HCT116 (cell line): ENCODE results near the gene ARAP1. TPM values are rescaled to one million over a fixed set of nuclear protein-coding genes. Genes with fewer than 3 reads are reported as not detected.

Experiments used
- ATAC-seq: fragments of 200-7000 bp; cut with Tn5 transposase; 2 replicates; pipeline ENCODE4 v1.9.1; 2020; ENCODE audit warnings: mild to moderate bottlenecking, moderate library complexity
- BruUV-seq: library from RNA; stranded (reverse); fragments of 400-500 nt; replicated peaks from 2 replicates; lab custom pipeline; 2021; lab: Mats Ljungman, UMichigan
- CTCF ChIA-PET: fragments of 300-600 bp; sonication (Branson Sonifier 250); formaldehyde crosslinking; loops from one replicate; lab custom pipeline; 2021; ENCODE audit warnings: antibody characterized with exemption; lab: Charles Lee
- POLR2A ChIA-PET: fragments of 300-600, 350-600 bp; sonication (Branson Sonifier 250); formaldehyde crosslinking; loops from one replicate; lab custom pipeline; 2021; ENCODE audit warnings: antibody characterized with exemption; lab: Charles Lee
- RAD21 ChIA-PET, 2 experiments: fragments of 300-600 bp; sonication (Branson Sonifier 250); formaldehyde crosslinking; loops; one replicate each; lab custom pipeline; 2023; ENCODE audit warnings: low total read pairs in 2 of 2; ENCODE audit not compliant: uncharacterized antibody in 2 of 2, unreplicated experiment in 2 of 2, low non-redundant PET in 1 of 2; lab: Charles Lee
- DNase-seq: peaks from one replicate; pipeline ENCODE4 v3.0.0-alpha.2; 2010; ENCODE audit warnings: low read depth, low spot score
- H2AFZ ChIP-seq: fragments of 200-600 bp; shearing (Covaris generic), sonication (generic); 2 replicates; pipeline ENCODE4 v1.6.1; 2017; ENCODE audit warnings: low read depth, mixed run types, mixed read lengths, antibody characterized with exemption, low read length; ENCODE audit not compliant: poor library complexity, severe bottlenecking
- H3K27ac ChIP-seq: 2 replicates; pipeline ENCODE4 v1.5.1; 2012; ENCODE audit warnings: low read depth, low read length
- H3K27me3 ChIP-seq: fragments of 200-600 bp; sonication (generic); 2 replicates; pipeline ENCODE4 v1.6.1; 2016; ENCODE audit warnings: mixed run types, low read length, mixed read lengths; ENCODE audit not compliant: insufficient read depth
- H3K36me3 ChIP-seq, 2 experiments: fragments of 200-500 bp in 1 of 2; fragments of 200-600 bp in 1 of 2; sonication (Bioruptor generic) in 1 of 2; sonication (generic) in 1 of 2; 2 replicates each; pipeline versions ENCODE4 v1.5.1 to v1.6.1; 2014 to 2016; ENCODE audit warnings: low read length in 2 of 2, inconsistent platforms in 1 of 2, mixed read lengths in 1 of 2, mixed run types in 1 of 2; ENCODE audit not compliant: insufficient read depth in 2 of 2, control insufficient read depth in 1 of 2
- H3K4me1 ChIP-seq, 2 experiments: fragments of 200-600 bp in 1 of 2; sonication (generic) in 1 of 2; 2 replicates each; pipeline versions ENCODE4 v1.5.1 to v1.6.1; 2012 to 2017; ENCODE audit warnings: low read length in 2 of 2, inconsistent platforms in 1 of 2, mild to moderate bottlenecking in 1 of 2, mixed read lengths in 1 of 2, mixed run types in 1 of 2, moderate library complexity in 1 of 2; ENCODE audit not compliant: insufficient read depth in 2 of 2, control insufficient read depth in 1 of 2
- H3K4me2 ChIP-seq: fragments of 200-600 bp; sonication (generic); 2 replicates; pipeline ENCODE4 v1.6.1; 2017; ENCODE audit warnings: mixed run types, low read length, mixed read lengths
- H3K4me3 ChIP-seq, 2 experiments: fragments of 200-600 bp in 1 of 2; sonication (generic) in 1 of 2; replicated peaks in 1 of 2; 2 replicates each; pipeline ENCODE4 v1.5.1; 2011 to 2016; ENCODE audit warnings: low read length in 2 of 2, control low read depth in 1 of 2, low read depth in 1 of 2, mild to moderate bottlenecking in 1 of 2, mixed read lengths in 1 of 2, mixed run types in 1 of 2
- H3K79me2 ChIP-seq: fragments of 200-600 bp; sonication (generic); 2 replicates; pipeline ENCODE4 v1.6.1; 2017; ENCODE audit warnings: mild to moderate bottlenecking, mixed run types, low read length, moderate library complexity, mixed read lengths; ENCODE audit not compliant: insufficient read depth
- H3K9ac ChIP-seq: fragments of 200-600 bp; sonication (generic); 2 replicates; pipeline ENCODE4 v1.6.1; 2016; ENCODE audit warnings: low read length, mixed read lengths
- H3K9me2 ChIP-seq: fragments of 200-600 bp; sonication (generic), shearing (Covaris generic); 2 replicates; pipeline ENCODE4 v1.6.1; 2017; ENCODE audit warnings: mixed run types, mild to moderate bottlenecking, moderate library complexity; ENCODE audit not compliant: insufficient read depth
- H3K9me3 ChIP-seq, 2 experiments: fragments of 200-500 bp in 1 of 2; fragments of 200-600 bp in 1 of 2; sonication (Bioruptor generic) in 1 of 2; sonication (generic) in 1 of 2; 2 replicates each; pipeline ENCODE4 v1.6.1; 2014 to 2017; ENCODE audit warnings: low read length in 2 of 2, mixed read lengths in 2 of 2, inconsistent platforms in 1 of 2, low read depth in 1 of 2, mild to moderate bottlenecking in 1 of 2, mixed run types in 1 of 2, moderate library complexity in 1 of 2; ENCODE audit not compliant: control insufficient read depth in 1 of 2, insufficient read depth in 1 of 2
- H4K20me1 ChIP-seq: fragments of 200-600 bp; sonication (generic), shearing (Covaris generic); 2 replicates; pipeline ENCODE4 v1.6.1; 2017; ENCODE audit warnings: mixed run types, mild to moderate bottlenecking, moderate library complexity; ENCODE audit not compliant: insufficient read depth
- CBX3 ChIP-seq: IDR thresholded peaks from 2 replicates; pipeline ENCODE4 v1.6.1; 2012; ENCODE audit warnings: low read depth
- EGR1 ChIP-seq: IDR thresholded peaks from 2 replicates; pipeline ENCODE4 v1.6.1; 2012; ENCODE audit warnings: low read depth
- ELF1 ChIP-seq: IDR thresholded peaks from 2 replicates; pipeline ENCODE4 v1.6.1; 2012; ENCODE audit warnings: low read depth, borderline replicate concordance
- EZH2 ChIP-seq: fragments of 200-600 bp; sonication (generic); IDR thresholded peaks from 2 replicates; pipeline ENCODE4 v1.6.1; 2017; ENCODE audit warnings: antibody characterized with exemption, mixed run types
- EZH2phosphoT487 ChIP-seq: fragments of 200-600 bp; IDR thresholded peaks from 2 replicates; pipeline ENCODE4 v1.6.1; 2018; ENCODE audit warnings: antibody characterized with exemption, borderline replicate concordance
- FOSL1 ChIP-seq: IDR thresholded peaks from 2 replicates; pipeline ENCODE4 v1.6.1; 2012; ENCODE audit warnings: low read depth
- JUND ChIP-seq: IDR thresholded peaks from 2 replicates; pipeline ENCODE4 v1.6.1; 2012
- POLR2A ChIP-seq: IDR thresholded peaks from 2 replicates; pipeline ENCODE4 v1.7.0; 2011; ENCODE audit warnings: borderline replicate concordance; ENCODE audit not compliant: insufficient read depth, insufficient read length; ENCODE audit errors: extremely low read depth
- SIN3A ChIP-seq: IDR thresholded peaks from 2 replicates; pipeline ENCODE4 v1.6.1; 2012; ENCODE audit warnings: low read depth
- SP1 ChIP-seq: IDR thresholded peaks from 2 replicates; pipeline ENCODE4 v1.6.1; 2012; ENCODE audit warnings: low read depth
- TCF7L2 ChIP-seq: IDR thresholded peaks from 2 replicates; pipeline ENCODE4 v1.7.0; 2011; ENCODE audit warnings: borderline replicate concordance, inconsistent platforms; ENCODE audit not compliant: insufficient read depth, insufficient read length; ENCODE audit errors: extremely low read depth
- YY1 ChIP-seq: IDR thresholded peaks from 2 replicates; pipeline ENCODE4 v1.6.1; 2011; ENCODE audit warnings: low read length, low read depth, moderate library complexity, mild to moderate bottlenecking; ENCODE audit not compliant: insufficient replicate concordance; ENCODE audit errors: extremely low read depth
- ZFX ChIP-seq: fragments of 450-650 bp; IDR thresholded peaks from 2 replicates; pipeline ENCODE4 v1.6.1; 2017
- ZNF274 ChIP-seq: fragments of 200-500 bp; sonication (Bioruptor generic); IDR thresholded peaks from 2 replicates; pipeline ENCODE4 v1.6.1; 2014; ENCODE audit warnings: mild to moderate bottlenecking, low read depth, low read length, inconsistent platforms
- intact Hi-C: fragments of 100-400 bp; cut with micrococcal nuclease; formaldehyde crosslinking; loops from 2 replicates; pipeline ENCODE4 v1.10.0; 2022
- total RNA-seq: library from RNA; stranded (reverse); gene quantifications from one replicate; pipeline ENCODE4 v1.2.1, GENCODE V29; 2021; ENCODE audit not compliant: unreplicated experiment
- TF ChIP-seq, protein P1 (sequence below), 3 experiments: fragments of 200-600 bp in 1 of 3; sonication (generic) in 1 of 3; IDR thresholded peaks in 2 of 3; conservative IDR thresholded peaks in 1 of 3; 2 replicates each; pipeline ENCODE4 v1.5.1; 2012 to 2017; ENCODE audit warnings: low read depth in 2 of 3, low read length in 2 of 3, antibody characterized with exemption in 1 of 3, borderline replicate concordance in 1 of 3, control low read depth in 1 of 3, mild to moderate bottlenecking in 1 of 3, mixed read lengths in 1 of 3, mixed run types in 1 of 3, moderate library complexity in 1 of 3; ENCODE audit not compliant: insufficient read depth in 1 of 3
- TF ChIP-seq, protein P2 (sequence below): IDR thresholded peaks from 2 replicates; pipeline ENCODE4 v1.6.1; 2012
- TF ChIP-seq, protein P3 (sequence below): IDR thresholded peaks from 2 replicates; pipeline ENCODE4 v1.6.1; 2012; ENCODE audit warnings: low read depth
- TF ChIP-seq, protein P4 (sequence below): IDR thresholded peaks from 2 replicates; pipeline ENCODE4 v1.6.1; 2011; ENCODE audit warnings: mild to moderate bottlenecking, low read length, moderate library complexity; ENCODE audit not compliant: insufficient replicate concordance; ENCODE audit errors: extremely low read depth
- TF ChIP-seq, protein P5 (sequence below): IDR thresholded peaks from 2 replicates; pipeline ENCODE4 v1.6.1; 2012

ARAP1 gene
- total RNA-seq, 1 experiment from 2014 or later: 57.4 TPM

DNA sequence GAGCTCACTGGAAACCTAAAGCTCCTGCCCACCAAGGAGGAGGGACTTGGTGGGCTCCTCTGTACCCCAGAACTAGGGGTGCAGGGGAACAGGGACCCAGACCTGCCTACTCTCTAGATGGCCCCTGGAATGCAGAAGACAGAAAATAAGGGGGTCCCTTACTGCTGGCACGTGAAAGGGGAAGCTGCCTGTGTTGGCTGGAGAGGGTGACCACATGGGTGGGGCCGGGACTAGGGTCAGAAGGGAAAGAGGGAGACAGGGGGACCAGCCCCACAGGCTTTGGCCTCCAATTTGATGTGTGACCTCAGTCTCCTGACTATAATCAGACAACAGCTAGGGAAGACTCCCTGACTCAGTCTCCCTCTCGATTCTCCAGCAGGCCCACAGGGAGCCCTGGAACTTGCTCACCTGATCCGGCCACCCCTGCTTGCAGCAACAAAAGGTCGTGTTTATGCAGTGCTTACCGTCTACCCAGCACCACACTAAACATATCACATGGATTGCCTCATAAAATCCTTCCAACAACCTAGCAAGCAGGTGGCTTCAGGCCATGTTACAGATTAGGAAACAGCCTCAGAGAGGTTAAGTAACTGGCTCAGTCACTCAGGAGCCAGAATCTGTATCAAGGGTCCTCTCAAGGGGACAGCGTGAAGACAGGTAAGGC lies 10.2 kb downstream of the ARAP1 start:
- ChIA-PET POLR2A (no interaction called here), RAD21 (interaction anchor here in 1 of 2 experiments (0.5 to 0.7 kb wide), 2 partner anchors 45 to 565 kb away, joined by 3 read pairs; no protein-coding TSS in a partner anchor), CTCF (no interaction called here)
- TF ChIP-seq CBX3: no peak
- TF ChIP-seq EZH2phosphoT487: no peak
- TF ChIP-seq, protein P1, sequence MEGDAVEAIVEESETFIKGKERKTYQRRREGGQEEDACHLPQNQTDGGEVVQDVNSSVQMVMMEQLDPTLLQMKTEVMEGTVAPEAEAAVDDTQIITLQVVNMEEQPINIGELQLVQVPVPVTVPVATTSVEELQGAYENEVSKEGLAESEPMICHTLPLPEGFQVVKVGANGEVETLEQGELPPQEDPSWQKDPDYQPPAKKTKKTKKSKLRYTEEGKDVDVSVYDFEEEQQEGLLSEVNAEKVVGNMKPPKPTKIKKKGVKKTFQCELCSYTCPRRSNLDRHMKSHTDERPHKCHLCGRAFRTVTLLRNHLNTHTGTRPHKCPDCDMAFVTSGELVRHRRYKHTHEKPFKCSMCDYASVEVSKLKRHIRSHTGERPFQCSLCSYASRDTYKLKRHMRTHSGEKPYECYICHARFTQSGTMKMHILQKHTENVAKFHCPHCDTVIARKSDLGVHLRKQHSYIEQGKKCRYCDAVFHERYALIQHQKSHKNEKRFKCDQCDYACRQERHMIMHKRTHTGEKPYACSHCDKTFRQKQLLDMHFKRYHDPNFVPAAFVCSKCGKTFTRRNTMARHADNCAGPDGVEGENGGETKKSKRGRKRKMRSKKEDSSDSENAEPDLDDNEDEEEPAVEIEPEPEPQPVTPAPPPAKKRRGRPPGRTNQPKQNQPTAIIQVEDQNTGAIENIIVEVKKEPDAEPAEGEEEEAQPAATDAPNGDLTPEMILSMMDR (IDR thresholded peaks at IDR 0.05 in 2 of 3, conservative IDR thresholded peaks at IDR 0.05 in 1 of 3; ENCODE audit: borderline replicate concordance in 1 of 3, insufficient read depth in 1 of 3, low read depth in 2 of 3, low read length in 2 of 3): no peak
- no peak for TF ChIP-seq ZNF274
- TF ChIP-seq ELF1: no peak
- TF ChIP-seq ZFX: no peak
- no peak for TF ChIP-seq EZH2
- no peak for TF ChIP-seq SP1
- TF ChIP-seq, protein P2, sequence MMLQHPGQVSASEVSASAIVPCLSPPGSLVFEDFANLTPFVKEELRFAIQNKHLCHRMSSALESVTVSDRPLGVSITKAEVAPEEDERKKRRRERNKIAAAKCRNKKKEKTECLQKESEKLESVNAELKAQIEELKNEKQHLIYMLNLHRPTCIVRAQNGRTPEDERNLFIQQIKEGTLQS: no peak
- TF ChIP-seq, protein P3, sequence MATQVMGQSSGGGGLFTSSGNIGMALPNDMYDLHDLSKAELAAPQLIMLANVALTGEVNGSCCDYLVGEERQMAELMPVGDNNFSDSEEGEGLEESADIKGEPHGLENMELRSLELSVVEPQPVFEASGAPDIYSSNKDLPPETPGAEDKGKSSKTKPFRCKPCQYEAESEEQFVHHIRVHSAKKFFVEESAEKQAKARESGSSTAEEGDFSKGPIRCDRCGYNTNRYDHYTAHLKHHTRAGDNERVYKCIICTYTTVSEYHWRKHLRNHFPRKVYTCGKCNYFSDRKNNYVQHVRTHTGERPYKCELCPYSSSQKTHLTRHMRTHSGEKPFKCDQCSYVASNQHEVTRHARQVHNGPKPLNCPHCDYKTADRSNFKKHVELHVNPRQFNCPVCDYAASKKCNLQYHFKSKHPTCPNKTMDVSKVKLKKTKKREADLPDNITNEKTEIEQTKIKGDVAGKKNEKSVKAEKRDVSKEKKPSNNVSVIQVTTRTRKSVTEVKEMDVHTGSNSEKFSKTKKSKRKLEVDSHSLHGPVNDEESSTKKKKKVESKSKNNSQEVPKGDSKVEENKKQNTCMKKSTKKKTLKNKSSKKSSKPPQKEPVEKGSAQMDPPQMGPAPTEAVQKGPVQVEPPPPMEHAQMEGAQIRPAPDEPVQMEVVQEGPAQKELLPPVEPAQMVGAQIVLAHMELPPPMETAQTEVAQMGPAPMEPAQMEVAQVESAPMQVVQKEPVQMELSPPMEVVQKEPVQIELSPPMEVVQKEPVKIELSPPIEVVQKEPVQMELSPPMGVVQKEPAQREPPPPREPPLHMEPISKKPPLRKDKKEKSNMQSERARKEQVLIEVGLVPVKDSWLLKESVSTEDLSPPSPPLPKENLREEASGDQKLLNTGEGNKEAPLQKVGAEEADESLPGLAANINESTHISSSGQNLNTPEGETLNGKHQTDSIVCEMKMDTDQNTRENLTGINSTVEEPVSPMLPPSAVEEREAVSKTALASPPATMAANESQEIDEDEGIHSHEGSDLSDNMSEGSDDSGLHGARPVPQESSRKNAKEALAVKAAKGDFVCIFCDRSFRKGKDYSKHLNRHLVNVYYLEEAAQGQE: no peak
- TF ChIP-seq FOSL1: no peak
- TF ChIP-seq POLR2A: no peak
- TF ChIP-seq YY1: no peak
- no peak for TF ChIP-seq SIN3A
- no peak for TF ChIP-seq JUND
- TF ChIP-seq, protein P4, sequence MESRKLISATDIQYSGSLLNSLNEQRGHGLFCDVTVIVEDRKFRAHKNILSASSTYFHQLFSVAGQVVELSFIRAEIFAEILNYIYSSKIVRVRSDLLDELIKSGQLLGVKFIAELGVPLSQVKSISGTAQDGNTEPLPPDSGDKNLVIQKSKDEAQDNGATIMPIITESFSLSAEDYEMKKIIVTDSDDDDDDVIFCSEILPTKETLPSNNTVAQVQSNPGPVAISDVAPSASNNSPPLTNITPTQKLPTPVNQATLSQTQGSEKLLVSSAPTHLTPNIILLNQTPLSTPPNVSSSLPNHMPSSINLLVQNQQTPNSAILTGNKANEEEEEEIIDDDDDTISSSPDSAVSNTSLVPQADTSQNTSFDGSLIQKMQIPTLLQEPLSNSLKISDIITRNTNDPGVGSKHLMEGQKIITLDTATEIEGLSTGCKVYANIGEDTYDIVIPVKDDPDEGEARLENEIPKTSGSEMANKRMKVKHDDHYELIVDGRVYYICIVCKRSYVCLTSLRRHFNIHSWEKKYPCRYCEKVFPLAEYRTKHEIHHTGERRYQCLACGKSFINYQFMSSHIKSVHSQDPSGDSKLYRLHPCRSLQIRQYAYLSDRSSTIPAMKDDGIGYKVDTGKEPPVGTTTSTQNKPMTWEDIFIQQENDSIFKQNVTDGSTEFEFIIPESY: no peak
- no peak for TF ChIP-seq TCF7L2
- TF ChIP-seq EGR1: no peak
- TF ChIP-seq, protein P5, sequence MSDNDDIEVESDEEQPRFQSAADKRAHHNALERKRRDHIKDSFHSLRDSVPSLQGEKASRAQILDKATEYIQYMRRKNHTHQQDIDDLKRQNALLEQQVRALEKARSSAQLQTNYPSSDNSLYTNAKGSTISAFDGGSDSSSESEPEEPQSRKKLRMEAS: no peak
- Histone ChIP-seq H3K4me2 (peak overlapping the region; percentile 47), H3K27ac (peak overlapping the region; percentile 24; the same call in 1 of the 2 replicates), H3K79me2 (peaks cover 5% of the 10 kb centered on the region; the same call in 1 of the 2 replicates), H3K9me3 (no peaks in the 10 kb centered on the region), H3K27me3 (no peaks in the 10 kb centered on the region), H3K36me3 (no peaks in the 10 kb centered on the region), H3K4me3 (no peak overlapping the region), H4K20me1 (no peaks in the 10 kb centered on the region), H3K9ac (peak overlapping the region; percentile 21; the same call in 1 of the 2 replicates), H3K4me1 (peaks cover 9 to 57% of the 10 kb centered on the region in 2 experiments), H3K9me2 (no peaks in the 10 kb centered on the region), H2AFZ (no peak overlapping the region)
- DNase-seq: no peak
- ATAC-seq: no peak
- intact Hi-C loops: no loop called here
- BruUV-seq: no TSS peak
